Left ventricle myocardium superior (tissue), 1 donor: ENCODE measurements around the gene OR5P2. TPM values are rescaled to one million over a fixed set of nuclear protein-coding genes. Genes with fewer than 3 reads are reported as not detected.
"Not testable (repeated sequence)": the region's sequence is repeated elsewhere in the genome, so short reads cannot be mapped to it uniquely, and the experiment has no call there.

Experiments
- ATAC-seq: fragments of 200-7000 bp; cut with Tn5 transposase; one replicate; pipeline ENCODE4 v1.9.1; 2020; ENCODE audit warnings: mild to moderate bottlenecking, moderate library complexity
- DNase-seq: peaks from one replicate; pipeline ENCODE4 v3.0.0-alpha.2; 2020
- intact Hi-C: fragments of 100-400 bp; cut with micrococcal nuclease; formaldehyde crosslinking; loops from one replicate; pipeline ENCODE4 v1.11.0; 2022
- long read RNA-seq: library from polyadenylated mRNA; unstranded; transcript quantifications from one replicate; pipeline ENCODE4 v2.0.0, GENCODE V29; 2021
- total RNA-seq: library from RNA; stranded (reverse); fragmentation: NEBNext Ultra II Directional; extraction: Animal tissue kit (Norgen Biotek cat#: 25700); gene quantifications from one replicate; pipeline ENCODE4 v1.2.1, GENCODE V29; 2021
- donor health status: DM: no; HTN: yes; CAD: no; lungs with severe emphysema.

The OR5P2 gene, protein sequence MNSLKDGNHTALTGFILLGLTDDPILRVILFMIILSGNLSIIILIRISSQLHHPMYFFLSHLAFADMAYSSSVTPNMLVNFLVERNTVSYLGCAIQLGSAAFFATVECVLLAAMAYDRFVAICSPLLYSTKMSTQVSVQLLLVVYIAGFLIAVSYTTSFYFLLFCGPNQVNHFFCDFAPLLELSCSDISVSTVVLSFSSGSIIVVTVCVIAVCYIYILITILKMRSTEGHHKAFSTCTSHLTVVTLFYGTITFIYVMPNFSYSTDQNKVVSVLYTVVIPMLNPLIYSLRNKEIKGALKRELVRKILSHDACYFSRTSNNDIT
- not detected for total RNA-seq
- long read RNA-seq: 0 reads

DNA sequence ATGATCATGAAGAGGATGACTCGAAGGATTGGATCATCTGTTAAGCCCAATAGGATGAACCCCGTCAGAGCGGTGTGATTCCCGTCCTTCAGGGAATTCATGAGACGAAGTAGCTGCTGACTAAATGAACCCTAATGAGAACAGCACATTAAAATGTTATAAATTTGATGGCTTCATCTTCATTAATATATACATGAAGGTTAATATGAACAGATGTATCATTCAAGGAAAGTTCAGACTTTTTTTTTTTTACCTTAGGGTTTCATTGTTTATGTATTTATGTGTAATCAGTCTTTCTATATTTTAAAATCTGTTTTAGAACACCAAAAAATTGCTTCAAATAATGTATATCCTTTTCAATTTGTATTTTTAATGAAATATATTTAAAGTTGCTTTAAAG, at the start of gene OR5P2:
Gene OR5P2 (minus strand): TSS at position 101 of the 400 bp plus-strand sequence. CDS start 0 bp downstream, at position 101.
- intact Hi-C loops: no loop called here
- ATAC-seq (no peak), DNase-seq (no peak)

GRCh38 chr11:7846003-7846402, 49.3 kb upstream of the OR5P2 start:
- intact Hi-C loops: no loop called here
- ATAC-seq: no peak
- DNase-seq: no peak

- ATAC-seq (no peak), DNase-seq (no peak)
- intact Hi-C loops: no loop called here
Observed at GRCh38 chr11:7844986-7845385, 48.2 kb upstream of the OR5P2 start.

- intact Hi-C loops: no loop called here
- DNase-seq: no peak
- no peak for ATAC-seq
Observed at GRCh38 chr11:7844521-7844920, 47.8 kb upstream of the OR5P2 start.

GRCh38 chr11:7840578-7840977, 43.8 kb upstream of the OR5P2 start:
- intact Hi-C loops: no loop called here
- no peak for DNase-seq

DNA sequence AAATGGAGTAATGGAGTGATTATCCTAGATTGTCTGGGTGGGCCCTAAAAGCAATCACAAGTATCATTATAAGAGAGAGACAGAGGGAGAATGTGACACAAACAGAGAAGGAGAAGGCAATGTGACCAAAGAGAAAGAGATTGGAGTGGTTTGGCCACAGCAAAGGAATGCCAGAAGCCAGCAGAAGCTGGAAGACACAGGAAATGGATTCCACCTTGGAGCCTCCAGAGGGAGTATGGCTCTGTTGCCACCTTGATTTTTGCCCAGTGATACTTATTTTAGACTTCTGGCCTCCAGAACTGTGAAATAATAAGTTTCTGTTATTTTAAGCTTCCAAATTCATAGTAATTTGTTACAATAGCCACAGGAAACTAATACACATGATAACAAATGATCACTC, 36.8 kb upstream of the OR5P2 start:
- DNase-seq: no peak
- intact Hi-C loops: no loop called here
- ATAC-seq: no peak

More at GRCh38 chr11:7840578-7840977, 43.8 kb upstream of the OR5P2 start:
- ATAC-seq: no peak

GRCh38 chr11:7830740-7831139, 34.0 kb upstream of the OR5P2 start, which contains the start of gene OR5P3:
OR5P3 (minus strand) TSS chr11:7830840.
- ATAC-seq (no peak), DNase-seq (no peak)
- intact Hi-C loops: no loop called here

DNA sequence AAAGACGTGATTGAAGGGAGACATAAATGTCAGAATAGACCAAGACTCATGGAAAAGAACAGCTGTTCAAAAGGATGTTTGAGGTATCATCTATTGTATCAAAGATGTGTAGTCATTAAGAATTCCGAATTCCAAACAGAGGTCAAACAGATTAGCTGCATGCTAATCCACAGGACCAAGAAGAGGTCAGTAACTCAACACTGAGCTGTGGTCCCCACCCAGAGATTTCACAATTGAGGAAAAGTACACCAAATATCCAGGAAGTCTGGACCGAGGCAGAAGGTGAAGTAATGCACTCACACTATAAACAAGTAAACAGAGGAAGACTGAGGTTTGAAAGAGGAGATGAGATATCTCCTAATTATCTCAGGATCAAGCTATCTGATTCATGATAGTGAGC, 29.6 kb upstream of the OR5P2 start:
- intact Hi-C loops: no loop called here
- ATAC-seq (no peak), DNase-seq (no peak)

DNA sequence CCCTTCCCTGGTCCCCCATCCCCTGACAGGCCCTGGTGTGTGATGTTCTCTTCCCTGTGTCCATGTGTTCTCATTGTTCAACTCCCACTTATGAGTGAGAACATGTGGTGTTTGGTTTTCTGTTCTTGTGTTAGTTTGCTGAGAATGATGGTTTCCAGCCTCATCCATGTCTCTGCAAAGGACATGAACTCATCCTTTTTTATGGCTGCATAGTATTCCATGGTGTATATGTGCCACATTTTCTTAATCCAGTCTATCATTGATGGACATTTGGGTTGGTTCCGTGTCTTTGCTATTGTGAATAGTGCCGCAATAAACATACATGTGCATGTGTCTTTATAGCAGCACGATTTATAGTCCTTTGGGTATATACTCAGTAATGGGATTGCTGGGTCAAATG, 23.7 kb upstream of the OR5P2 start:
- ATAC-seq, intact Hi-C loops, DNase-seq: not testable (repeated sequence)

DNA sequence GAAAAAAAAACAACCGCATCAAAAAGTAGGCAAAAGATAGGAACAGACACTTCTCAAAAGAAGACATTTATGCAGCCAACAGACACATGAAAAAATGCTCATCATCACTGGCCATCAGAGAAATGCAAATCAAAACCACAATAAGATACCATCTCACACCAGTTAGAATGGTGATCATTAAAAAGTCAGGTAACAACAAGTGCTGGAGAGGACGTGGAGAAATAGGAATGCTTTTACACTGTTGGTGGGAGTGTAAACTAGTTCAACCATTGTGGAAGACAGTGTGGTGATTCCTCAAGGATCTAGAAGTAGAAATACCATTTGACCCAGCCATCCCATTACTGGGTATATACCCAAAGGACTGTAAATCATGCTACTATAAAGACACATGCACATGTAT, 18.2 kb upstream of the OR5P2 start:
- not testable (repeated sequence) for ATAC-seq

GRCh38 chr11:7810301-7810700, 13.6 kb upstream of the OR5P2 start:
- DNase-seq, ATAC-seq, intact Hi-C loops: not testable (repeated sequence)

More for the DNA sequence above, 18.2 kb upstream of the OR5P2 start:
- DNase-seq, intact Hi-C loops: not testable (repeated sequence)

GRCh38 chr11:7793233-7793632, 3.5 kb downstream of the OR5P2 start:
- ATAC-seq (no peak), DNase-seq (no peak)
- intact Hi-C loops: no loop called here

- DNase-seq (no peak), ATAC-seq (no peak)
- intact Hi-C loops: no loop called here
Observed at GRCh38 chr11:7787239-7787638, 9.5 kb downstream of the OR5P2 start.

- DNase-seq (no peak), ATAC-seq (no peak)
- intact Hi-C loops: no loop called here
Observed at GRCh38 chr11:7775689-7776088, 21.1 kb downstream of the OR5P2 start.

- intact Hi-C loops, ATAC-seq, DNase-seq: not testable (repeated sequence)
Observed at GRCh38 chr11:7764301-7764700, 32.4 kb downstream of the OR5P2 start.

- DNase-seq: no peak
- intact Hi-C loops: no loop called here
- no peak for ATAC-seq
Observed at GRCh38 chr11:7759010-7759409, 37.7 kb downstream of the OR5P2 start.

- ATAC-seq (no peak), DNase-seq (no peak)
- intact Hi-C loops: no loop called here
Observed at GRCh38 chr11:7749456-7749855, 47.3 kb downstream of the OR5P2 start.
